Stimulated activated CD4-positive, alpha-beta T cell treated with anti-CD3 and anti-CD28 coated beads, Interleukin-2, amount 100 ng/mL, for 48 hours (primary cell): ENCODE measurements around the gene PHYKPL.
A peak's percentile ranks its signal among the peaks of the same experiment; 100 is the strongest.
"Not testable (repeated sequence)": the region's sequence is repeated elsewhere in the genome, so short reads cannot be mapped to it uniquely, and the experiment has no call there.

Source experiments
- DNase-seq, 2 donors: peaks; one replicate each; pipeline ENCODE4 v3.0.0-alpha.2; 2020

Gene PHYKPL

GRCh38 chr5:178238711-178239592, 6.3 kb upstream of the PHYKPL start:
- DNase-seq: no peak

GRCh38 chr5:178238313-178238635, 5.7 kb upstream of the PHYKPL start:
- no peak for DNase-seq

- no peak for DNase-seq
These were observed 5.1 kb upstream of the PHYKPL start for GRCh38 chr5:178237431-178238312.

- DNase-seq: no peak
These were observed 4.1 kb upstream of the PHYKPL start for GRCh38 chr5:178236679-178237078.

GRCh38 chr5:178236126-178236525, 3.5 kb upstream of the PHYKPL start:
- no peak for DNase-seq

GRCh38 chr5:178235588-178235974, 3.0 kb upstream of the PHYKPL start:
- DNase-seq: no peak

- peak; percentile 75 to 80 for DNase-seq
These were observed 2.4 kb upstream of the PHYKPL start for GRCh38 chr5:178234750-178235587.

GRCh38 chr5:178234121-178234749, 1.6 kb upstream of the PHYKPL start:
- no peak for DNase-seq

- no peak for DNase-seq
These were observed 373 bp upstream of the PHYKPL start for GRCh38 chr5:178232920-178233429.

- no peak for DNase-seq
These were observed 971 bp downstream of the PHYKPL start for GRCh38 chr5:178231539-178232123.

- no peak for DNase-seq
These were observed 1.6 kb downstream of the PHYKPL start for GRCh38 chr5:178230879-178231538.

GRCh38 chr5:178229861-178230260, 2.7 kb downstream of the PHYKPL start:
- DNase-seq: no peak

GRCh38 chr5:178229111-178229510, 3.5 kb downstream of the PHYKPL start:
- DNase-seq: not testable (repeated sequence)

- DNase-seq: no peak
These were observed 4.0 kb downstream of the PHYKPL start for GRCh38 chr5:178228609-178229008.

- DNase-seq: no peak
These were observed 4.7 kb downstream of the PHYKPL start for GRCh38 chr5:178227929-178228328.

GRCh38 chr5:178227138-178227659, 5.4 kb downstream of the PHYKPL start:
- no peak for DNase-seq

- no peak for DNase-seq
These were observed 7.4 kb downstream of the PHYKPL start for GRCh38 chr5:178225174-178225573.

- no peak for DNase-seq
These were observed 8.2 kb downstream of the PHYKPL start for GRCh38 chr5:178224403-178224802.

GRCh38 chr5:178223828-178224335, 8.7 kb downstream of the PHYKPL start:
- no peak for DNase-seq

GRCh38 chr5:178223196-178223773, 9.3 kb downstream of the PHYKPL start:
- no peak for DNase-seq
